Measurements from ENCODE around the gene MTA3.

GRCh38 chr2:42581257-42581656, 12.8 kb downstream of the MTA3 start:
- TF ChIP-seq EGR1 (IDR thresholded peaks at IDR 0.05) = no peak
- no peak for TF ChIP-seq CREB1 (IDR thresholded peaks at IDR 0.05; ENCODE audit: low read depth)
- TF ChIP-seq REST (IDR thresholded peaks at IDR 0.05; ENCODE audit: low read depth) = no peak
- no peak for TF ChIP-seq RAD21 (IDR thresholded peaks at IDR 0.05; ENCODE audit: low read depth)
- no peak for TF ChIP-seq EP300 (IDR thresholded peaks at IDR 0.05; ENCODE audit: borderline replicate concordance)
- TF ChIP-seq MAX (IDR thresholded peaks at IDR 0.05) = no peak
- TF ChIP-seq FOXM1 (IDR thresholded peaks at IDR 0.05; ENCODE audit: borderline replicate concordance, low read depth) = no peak
- TF ChIP-seq TEAD4 (IDR thresholded peaks at IDR 0.05) = no peak
- TF ChIP-seq USF1 (IDR thresholded peaks at IDR 0.05) = no peak
